K562 (cell line): ENCODE results near the gene ALDH7A1. TPM values are rescaled to one million over a fixed set of nuclear protein-coding genes. Genes with fewer than 3 reads are reported as not detected.

ENCODE experiments used
- ATAC-seq: fragments of 200-7000 bp; cut with Tn5 transposase; 3 replicates; pipeline ENCODE4 v1.9.1; 2020; ENCODE audit warnings: moderate library complexity
- BruUV-seq: library from RNA; stranded (reverse); fragments of 400-500 nt; replicated peaks from 2 replicates; lab custom pipeline; 2021; lab: Mats Ljungman, UMichigan
- CTCF ChIA-PET: fragments of 300-600 bp; formaldehyde crosslinking; extraction: SDS; loops from one replicate; lab custom pipeline; 2021; ENCODE audit warnings: low intra/inter-chr PET ratio; lab: Yijun Ruan, JAX
- POLR2A ChIA-PET: fragments of 300-600, 350-650 bp; sonication (Branson Sonifier 250); formaldehyde crosslinking; extraction: SDS; loops from one replicate; lab custom pipeline; 2021; ENCODE audit warnings: antibody characterized with exemption, inconsistent platforms; lab: Yijun Ruan, JAX
- DNase-seq, 4 experiments: peaks; one replicate each; pipeline versions ENCODE4 v3.0.0 to v3.0.0-alpha.2; 2011 to 2018; ENCODE audit warnings: low spot score in 3 of 4, mixed read lengths in 3 of 4; ENCODE audit errors: extremely low read depth in 1 of 4
- FAIRE-seq: peaks from 2 replicates; lab custom pipeline; 2011; peaks lifted over from hg19 to GRCh38; lab: Jason Lieb, UNC
- H2AFZ ChIP-seq: 2 replicates; pipeline ENCODE4 v1.6.0; 2011; ENCODE audit warnings: low read depth, low read length, control low read depth, inconsistent platforms
- H3K27ac ChIP-seq: fragments of 200-600 bp; 3 replicates; pipeline ENCODE4 v1.8.0; 2011; ENCODE audit warnings: low read depth, mild to moderate bottlenecking, control low read depth, inconsistent platforms, low read length, moderate library complexity, mixed read lengths; ENCODE audit errors: extremely low read depth
- H3K27me3 ChIP-seq, 2 experiments: fragments of 300-600 bp in 1 of 2; 2 replicates in 1 of 2; 3 replicates in 1 of 2; pipeline versions ENCODE4 v1.6.0 to v1.8.0; 2011; ENCODE audit warnings: inconsistent platforms in 2 of 2, low read length in 2 of 2, mild to moderate bottlenecking in 1 of 2, mixed read lengths in 1 of 2, moderate library complexity in 1 of 2; ENCODE audit not compliant: control insufficient read depth in 2 of 2, insufficient read depth in 2 of 2
- H3K36me3 ChIP-seq: fragments of 300-600 bp; 3 replicates; pipeline ENCODE4 v1.8.0; 2011; ENCODE audit warnings: mild to moderate bottlenecking, low read length, inconsistent platforms; ENCODE audit not compliant: control insufficient read depth, insufficient read depth
- H3K4me1 ChIP-seq, 2 experiments: fragments of 200-600 bp in 1 of 2; replicated peaks in 1 of 2; 2 replicates in 1 of 2; 3 replicates in 1 of 2; pipeline versions ENCODE4 v1.5.1 to v1.8.0; 2011; ENCODE audit warnings: inconsistent platforms in 2 of 2, low read length in 2 of 2, mild to moderate bottlenecking in 1 of 2, mixed read lengths in 1 of 2, moderate library complexity in 1 of 2; ENCODE audit not compliant: control insufficient read depth in 2 of 2, insufficient read depth in 2 of 2
- H3K4me2 ChIP-seq: 2 replicates; pipeline ENCODE4 v1.6.1; 2011; ENCODE audit warnings: low read length, control low read depth, inconsistent platforms, mixed read lengths; ENCODE audit not compliant: insufficient read depth
- H3K4me3 ChIP-seq: fragments of 200-600 bp; sonication (generic), shearing (Covaris generic); 2 replicates; pipeline ENCODE4 v1.5.1; 2016; ENCODE audit warnings: control low read depth, inconsistent platforms
- H3K79me2 ChIP-seq: fragments of 200-600 bp; 3 replicates; pipeline ENCODE4 v1.8.0; 2011; ENCODE audit warnings: low read length, inconsistent platforms; ENCODE audit not compliant: control insufficient read depth, insufficient read depth
- H3K9ac ChIP-seq, 2 experiments: 2 replicates each; pipeline versions ENCODE4 v1.6.0 to v1.6.1; 2011; ENCODE audit warnings: low read depth in 2 of 2, low read length in 2 of 2, control low read depth in 1 of 2, inconsistent platforms in 1 of 2, mild to moderate bottlenecking in 1 of 2, mixed read lengths in 1 of 2; ENCODE audit not compliant: insufficient read depth in 1 of 2
- H3K9me1 ChIP-seq: one replicate; pipeline ENCODE4 v1.6.0; 2011; ENCODE audit warnings: inconsistent platforms, mild to moderate bottlenecking, low read length, moderate library complexity; ENCODE audit not compliant: control insufficient read depth, insufficient read depth
- H3K9me3 ChIP-seq: replicated peaks from 2 replicates; pipeline ENCODE4 v1.5.1; 2011; ENCODE audit warnings: low read depth, low read length, inconsistent platforms; ENCODE audit not compliant: control insufficient read depth, insufficient read depth
- H4K20me1 ChIP-seq: replicated peaks from 2 replicates; pipeline ENCODE4 v1.6.1; 2011; ENCODE audit warnings: low read length, inconsistent platforms, mixed read lengths; ENCODE audit not compliant: control insufficient read depth, insufficient read depth
- DACH1 ChIP-seq: fragments of 450-650 bp; IDR thresholded peaks from 2 replicates; pipeline ENCODE4 v1.6.1; 2018; ENCODE audit not compliant: partially characterized antibody
- EP400 ChIP-seq: fragments of 450-650 bp; IDR thresholded peaks from 2 replicates; pipeline ENCODE4 v1.6.1; 2017; ENCODE audit warnings: antibody characterized with exemption, mild to moderate bottlenecking, moderate library complexity
- FOXK2 ChIP-seq, 2 experiments: fragments of 450-650 bp; IDR thresholded peaks in 1 of 2; conservative IDR thresholded peaks in 1 of 2; 2 replicates each; pipeline ENCODE4 v1.6.1; 2016; ENCODE audit warnings: low read depth in 2 of 2, mild to moderate bottlenecking in 1 of 2
- GTF2E2 ChIP-seq: fragments of 200-800 bp; sonication (Bioruptor generic); IDR thresholded peaks from 2 replicates; pipeline ENCODE4 v1.6.1; 2016; ENCODE audit warnings: missing genetic modification characterization, missing compliant biosample characterization
- HNRNPUL1 ChIP-seq: fragments of 200-400 bp; formaldehyde crosslinking; IDR thresholded peaks from 2 replicates; pipeline ENCODE4 v1.6.1; 2017; ENCODE audit warnings: low read length
- KHSRP ChIP-seq: fragments of 450-650 bp; IDR thresholded peaks from 2 replicates; pipeline ENCODE4 v1.6.1; 2017
- KLF10 ChIP-seq: fragments of 250-450 bp; sonication (Bioruptor Pico); IDR thresholded peaks from 2 replicates; pipeline ENCODE4 v1.6.1; 2021; ENCODE audit warnings: matching md5 sums
- NONO ChIP-seq, 2 experiments: fragments of 200-400 bp in 1 of 2; fragments of 450-650 bp in 1 of 2; formaldehyde crosslinking in 1 of 2; IDR thresholded peaks; 2 replicates each; pipeline ENCODE4 v1.6.1; 2017; ENCODE audit warnings: low read depth in 2 of 2, mild to moderate bottlenecking in 2 of 2, moderate library complexity in 2 of 2, low read length in 1 of 2
- SMARCC2 ChIP-seq: fragments of 450-650 bp; IDR thresholded peaks from 2 replicates; pipeline ENCODE4 v1.6.1; 2017; ENCODE audit warnings: antibody characterized with exemption, moderate library complexity, mild to moderate bottlenecking, low read depth
- TARDBP ChIP-seq: fragments of 450-650 bp; IDR thresholded peaks from 2 replicates; pipeline ENCODE4 v1.6.1; 2016
- U2AF1 ChIP-seq: fragments of 200-400 bp; formaldehyde crosslinking; optimal IDR thresholded peaks from 2 replicates; pipeline ENCODE3; 2017; ENCODE audit warnings: mild to moderate bottlenecking, low read depth, low read length, moderate library complexity
- WHSC1 ChIP-seq: IDR thresholded peaks from one replicate; pipeline ENCODE4 v1.6.1; 2012; ENCODE audit warnings: low read length, control low read depth, inconsistent platforms
- ZNF316 ChIP-seq: fragments of 450-650 bp; IDR thresholded peaks from 2 replicates; pipeline ENCODE4 v1.6.1; 2016
- ZSCAN32 ChIP-seq: fragments of 450-650 bp; formaldehyde crosslinking; IDR thresholded peaks from 2 replicates; pipeline ENCODE4 v1.4.0; 2020; ENCODE audit warnings: mild to moderate bottlenecking, moderate library complexity
- WGBS: fragments of 100-300 bp; shearing (Covaris generic); methylation state at CpG from one replicate; pipeline ENCODE4 v1.1.6; 2016; ENCODE audit warnings: low coverage, mixed read lengths; ENCODE audit not compliant: insufficient coverage; ENCODE audit errors: missing lambda C conversion rate; 5-methylcytosine and 5-hydroxymethylcytosine counted together
- in situ Hi-C: fragments of 300-500 bp; cut with MboI; formaldehyde crosslinking; loops from 4 replicates; pipeline ENCODE4 v1.15.0; 2018; ENCODE audit warnings: inconsistent platforms, mixed read lengths
- intact Hi-C: fragments of 100-400 bp; cut with micrococcal nuclease; formaldehyde crosslinking; loops from 2 replicates; pipeline ENCODE4 v1.14.2; 2022
- polyA plus RNA-seq, 8 experiments: library from polyadenylated mRNA; depleted of rRNA in 4 of 8; stranded (reverse) in 5 of 8; unstranded in 3 of 8; fragments of >200 nt; fragmentation: Nextera tagmentation in 2 of 8; fragmentation: Illumina TruSeq in 1 of 8; extraction: Ambion mirVana in 2 of 8; extraction: Trizol in 1 of 8; gene quantifications; 2 replicates each; pipeline versions ENCODE4 v1.2.1 to v1.2.3, GENCODE V29; 2011 to 2014; ENCODE audit warnings: inconsistent platforms in 1 of 8, missing spikeins in 1 of 8
- total RNA-seq, 7 experiments: library from RNA; depleted of rRNA in 6 of 7; stranded (reverse); fragments of >200 nt in 6 of 7; fragmentation: Illumina TruSeq in 2 of 7; extraction: Trizol in 2 of 7; gene quantifications; 2 replicates each; pipeline versions ENCODE4 v1.2.1 to v1.2.3, GENCODE V29; 2011 to 2021; ENCODE audit warnings: low replicate concordance in 1 of 7
- TF ChIP-seq, protein P1 (sequence below): fragments of 200-800 bp; sonication (Bioruptor generic); IDR thresholded peaks from 2 replicates; pipeline ENCODE4 v1.6.1; 2017; ENCODE audit warnings: missing genetic modification characterization, missing compliant biosample characterization
- TF ChIP-seq, protein P2 (sequence below): fragments of 450-650 bp; IDR thresholded peaks from 2 replicates; pipeline ENCODE4 v1.6.1; 2016; ENCODE audit warnings: low read depth, mild to moderate bottlenecking, moderate library complexity
- TF ChIP-seq, protein P3 (sequence below): fragments of 450-650 bp; IDR thresholded peaks from 2 replicates; pipeline ENCODE4 v1.6.1; 2016; ENCODE audit warnings: missing biosample characterization, missing genetic modification characterization
- TF ChIP-seq, protein P4 (sequence below), 2 experiments: fragments of 200-800 bp in 1 of 2; sonication (Bioruptor generic) in 1 of 2; sonication (generic) in 1 of 2; formaldehyde crosslinking in 1 of 2; IDR thresholded peaks in 1 of 2; conservative IDR thresholded peaks in 1 of 2; 2 replicates each; pipeline versions ENCODE4 v1.5.0 to v1.6.1; 2016 to 2020; ENCODE audit warnings: missing compliant biosample characterization in 1 of 2, missing genetic modification characterization in 1 of 2, missing genetic modification reagents in 1 of 2
- TF ChIP-seq, protein P5 (sequence below): fragments of 450-650 bp; conservative IDR thresholded peaks from 2 replicates; pipeline ENCODE4 v1.6.1; 2016; ENCODE audit warnings: missing genetic modification characterization, low read depth, mild to moderate bottlenecking, control low read depth, missing compliant biosample characterization

Gene ALDH7A1
- total and polyA plus RNA-seq, 9 of the 15 experiments (the other 6 are each of a cell fraction or from before 2014, with no cell fraction given): 0.04 to 0.49 TPM; not detected in 7

DNA sequence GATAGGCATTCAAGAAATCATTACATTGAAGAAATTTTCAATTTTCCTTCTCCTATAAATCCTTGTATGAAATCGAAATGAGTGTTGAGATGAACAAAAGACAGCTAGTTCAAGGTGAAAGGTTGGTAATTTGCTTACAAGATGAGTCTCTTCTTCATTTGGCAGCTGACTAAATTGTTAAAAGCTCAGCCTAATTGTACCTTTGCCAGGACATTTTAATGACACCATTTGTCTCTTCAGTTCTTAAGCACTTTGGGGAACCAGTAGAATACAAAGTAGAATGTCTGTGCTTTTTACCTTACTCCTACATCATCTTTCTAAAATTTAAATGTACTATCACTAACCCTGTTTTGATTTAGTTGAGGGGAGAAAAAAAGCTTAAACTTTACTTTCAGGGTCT is 112.4 kb downstream of the ALDH7A1 start:
- POLR2A ChIA-PET: no interaction called here
- no peak overlapping the region for H3K4me2 ChIP-seq
- WGBS: 7% methylated on average over 1 of the region's 1 CpG
- TF ChIP-seq, protein P1, sequence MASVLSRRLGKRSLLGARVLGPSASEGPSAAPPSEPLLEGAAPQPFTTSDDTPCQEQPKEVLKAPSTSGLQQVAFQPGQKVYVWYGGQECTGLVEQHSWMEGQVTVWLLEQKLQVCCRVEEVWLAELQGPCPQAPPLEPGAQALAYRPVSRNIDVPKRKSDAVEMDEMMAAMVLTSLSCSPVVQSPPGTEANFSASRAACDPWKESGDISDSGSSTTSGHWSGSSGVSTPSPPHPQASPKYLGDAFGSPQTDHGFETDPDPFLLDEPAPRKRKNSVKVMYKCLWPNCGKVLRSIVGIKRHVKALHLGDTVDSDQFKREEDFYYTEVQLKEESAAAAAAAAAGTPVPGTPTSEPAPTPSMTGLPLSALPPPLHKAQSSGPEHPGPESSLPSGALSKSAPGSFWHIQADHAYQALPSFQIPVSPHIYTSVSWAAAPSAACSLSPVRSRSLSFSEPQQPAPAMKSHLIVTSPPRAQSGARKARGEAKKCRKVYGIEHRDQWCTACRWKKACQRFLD (CRISPR knock-in tag): no peak
- TF ChIP-seq EP400 (no peak), KHSRP (no peak), GTF2E2 (tag) (no peak), ZNF316 (no peak), KLF10 (CRISPR knock-in tag) (no peak), U2AF1 (no peak), DACH1 (no peak), WHSC1 (no peak), NONO (IDR thresholded peaks at IDR 0.05; ENCODE audit: low read depth in 2 of 2, low read length in 1 of 2) (no peak), HNRNPUL1 (no peak), TARDBP (no peak), ZSCAN32 (CRISPR knock-in tag) (no peak), SMARCC2 (no peak), FOXK2 (conservative IDR thresholded peaks at IDR 0.05 in 1 of 2, IDR thresholded peaks at IDR 0.05 in 1 of 2; ENCODE audit: low read depth in 2 of 2) (no peak)
- TF ChIP-seq, protein P2, sequence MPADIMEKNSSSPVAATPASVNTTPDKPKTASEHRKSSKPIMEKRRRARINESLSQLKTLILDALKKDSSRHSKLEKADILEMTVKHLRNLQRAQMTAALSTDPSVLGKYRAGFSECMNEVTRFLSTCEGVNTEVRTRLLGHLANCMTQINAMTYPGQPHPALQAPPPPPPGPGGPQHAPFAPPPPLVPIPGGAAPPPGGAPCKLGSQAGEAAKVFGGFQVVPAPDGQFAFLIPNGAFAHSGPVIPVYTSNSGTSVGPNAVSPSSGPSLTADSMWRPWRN: no peak
- TF ChIP-seq, protein P3, sequence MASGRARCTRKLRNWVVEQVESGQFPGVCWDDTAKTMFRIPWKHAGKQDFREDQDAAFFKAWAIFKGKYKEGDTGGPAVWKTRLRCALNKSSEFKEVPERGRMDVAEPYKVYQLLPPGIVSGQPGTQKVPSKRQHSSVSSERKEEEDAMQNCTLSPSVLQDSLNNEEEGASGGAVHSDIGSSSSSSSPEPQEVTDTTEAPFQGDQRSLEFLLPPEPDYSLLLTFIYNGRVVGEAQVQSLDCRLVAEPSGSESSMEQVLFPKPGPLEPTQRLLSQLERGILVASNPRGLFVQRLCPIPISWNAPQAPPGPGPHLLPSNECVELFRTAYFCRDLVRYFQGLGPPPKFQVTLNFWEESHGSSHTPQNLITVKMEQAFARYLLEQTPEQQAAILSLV (tag): no peak
- TF ChIP-seq, protein P4, sequence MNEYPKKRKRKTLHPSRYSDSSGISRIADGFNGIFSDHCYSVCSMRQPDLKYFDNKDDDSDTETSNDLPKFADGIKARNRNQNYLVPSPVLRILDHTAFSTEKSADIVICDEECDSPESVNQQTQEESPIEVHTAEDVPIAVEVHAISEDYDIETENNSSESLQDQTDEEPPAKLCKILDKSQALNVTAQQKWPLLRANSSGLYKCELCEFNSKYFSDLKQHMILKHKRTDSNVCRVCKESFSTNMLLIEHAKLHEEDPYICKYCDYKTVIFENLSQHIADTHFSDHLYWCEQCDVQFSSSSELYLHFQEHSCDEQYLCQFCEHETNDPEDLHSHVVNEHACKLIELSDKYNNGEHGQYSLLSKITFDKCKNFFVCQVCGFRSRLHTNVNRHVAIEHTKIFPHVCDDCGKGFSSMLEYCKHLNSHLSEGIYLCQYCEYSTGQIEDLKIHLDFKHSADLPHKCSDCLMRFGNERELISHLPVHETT (CRISPR knock-in tag; conservative IDR thresholded peaks at IDR 0.05 in 1 of 2, IDR thresholded peaks at IDR 0.05 in 1 of 2): no peak
- TF ChIP-seq, protein P5, sequence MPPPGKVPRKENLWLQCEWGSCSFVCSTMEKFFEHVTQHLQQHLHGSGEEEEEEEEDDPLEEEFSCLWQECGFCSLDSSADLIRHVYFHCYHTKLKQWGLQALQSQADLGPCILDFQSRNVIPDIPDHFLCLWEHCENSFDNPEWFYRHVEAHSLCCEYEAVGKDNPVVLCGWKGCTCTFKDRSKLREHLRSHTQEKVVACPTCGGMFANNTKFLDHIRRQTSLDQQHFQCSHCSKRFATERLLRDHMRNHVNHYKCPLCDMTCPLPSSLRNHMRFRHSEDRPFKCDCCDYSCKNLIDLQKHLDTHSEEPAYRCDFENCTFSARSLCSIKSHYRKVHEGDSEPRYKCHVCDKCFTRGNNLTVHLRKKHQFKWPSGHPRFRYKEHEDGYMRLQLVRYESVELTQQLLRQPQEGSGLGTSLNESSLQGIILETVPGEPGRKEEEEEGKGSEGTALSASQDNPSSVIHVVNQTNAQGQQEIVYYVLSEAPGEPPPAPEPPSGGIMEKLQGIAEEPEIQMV (tag): no peak

More for the DNA sequence above, 112.4 kb downstream of the ALDH7A1 start:
- no TSS peak for BruUV-seq
- no peaks in the 10 kb centered on the region for H3K9me3 ChIP-seq
- H4K20me1 ChIP-seq: no peaks in the 10 kb centered on the region
- H3K9ac ChIP-seq: no peak overlapping the region
- no peak overlapping the region for H3K4me3 ChIP-seq
- no peak for ATAC-seq
- intact Hi-C loops (no loop called here), in situ Hi-C loops (no loop called here)
- H3K9me1 ChIP-seq: no peaks in the 10 kb centered on the region
- H3K79me2 ChIP-seq: no peaks in the 10 kb centered on the region
- H2AFZ ChIP-seq: no peak overlapping the region
- H3K4me1 ChIP-seq: no peaks in the 10 kb centered on the region
- H3K27ac ChIP-seq: no peak overlapping the region
- no peak for DNase-seq
- H3K27me3 ChIP-seq: no peaks in the 10 kb centered on the region
- CTCF ChIA-PET: no interaction called here
- no peak for FAIRE-seq
- no peaks in the 10 kb centered on the region for H3K36me3 ChIP-seq
